ENCODE data around the gene PCNX2.

Gene PCNX2

DNA sequence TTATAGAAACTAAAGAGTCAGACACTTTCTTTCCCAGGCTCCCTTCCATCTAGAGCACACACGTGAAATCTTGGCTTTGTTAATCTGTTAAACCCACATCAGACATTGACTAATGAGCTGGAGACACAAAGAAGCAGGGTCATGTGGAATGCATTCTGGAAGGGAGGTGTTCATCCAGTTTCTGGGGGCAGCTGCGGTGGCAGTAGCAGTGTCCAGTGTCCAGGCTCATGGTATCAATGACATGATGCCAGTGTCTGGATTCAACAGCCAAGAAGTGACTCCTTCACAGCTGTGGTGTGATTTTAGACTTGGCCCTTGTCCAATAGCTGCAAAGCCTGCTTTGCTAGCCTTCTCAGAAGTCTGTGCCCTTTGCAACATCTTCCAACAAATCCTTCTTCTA lies 249.9 kb downstream of the PCNX2 start:
- no peak for DNase-seq

GRCh38 chr1:233042834-233043233 lies 252.7 kb downstream of the PCNX2 start:
- DNase-seq = no peak

GRCh38 chr1:233040494-233040893 lies 255.0 kb downstream of the PCNX2 start:
- no peak for DNase-seq

GRCh38 chr1:233038581-233038980 lies 256.9 kb downstream of the PCNX2 start:
- no peak for DNase-seq

GRCh38 chr1:233037843-233038242 lies 257.7 kb downstream of the PCNX2 start:
- no peak for DNase-seq

DNA sequence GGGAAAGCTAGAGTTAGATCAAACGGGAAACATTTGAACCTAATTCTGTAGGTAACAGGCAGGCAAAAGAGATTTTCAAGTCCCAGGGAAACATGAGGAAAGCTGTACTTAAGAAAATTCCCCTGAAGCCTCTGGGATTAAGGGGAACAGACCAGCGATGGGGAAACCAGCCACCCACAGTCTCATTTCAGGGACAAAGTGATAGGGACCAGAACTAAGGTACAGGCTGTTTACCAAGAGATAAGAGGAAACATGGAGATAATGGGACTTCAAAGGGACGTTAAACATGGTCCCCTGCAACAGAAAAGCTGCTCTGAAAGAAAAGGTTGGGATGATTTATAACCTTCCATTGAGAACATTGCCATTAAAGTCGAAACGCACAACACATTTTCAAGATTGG lies 260.7 kb downstream of the PCNX2 start:
- DNase-seq = no peak

DNA sequence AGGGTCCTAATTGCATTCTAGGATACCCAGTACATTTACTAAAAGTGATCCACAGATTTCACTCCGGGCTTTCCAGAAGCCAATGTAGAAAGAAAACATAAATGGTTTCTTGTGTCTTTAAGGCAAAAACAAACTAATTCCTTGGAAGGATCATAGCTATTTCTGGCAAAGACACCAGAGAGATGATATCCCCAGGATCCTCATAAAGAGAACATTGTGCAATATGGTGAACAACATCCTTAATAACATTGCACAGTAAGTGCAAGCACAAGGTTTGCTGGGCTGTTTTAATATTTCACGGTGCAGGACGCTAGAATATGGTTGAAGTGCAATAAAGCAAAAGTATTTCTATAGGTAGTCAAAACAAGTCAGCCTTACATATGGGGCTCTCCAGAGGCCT lies 262.2 kb downstream of the PCNX2 start:
- no peak for DNase-seq

DNA sequence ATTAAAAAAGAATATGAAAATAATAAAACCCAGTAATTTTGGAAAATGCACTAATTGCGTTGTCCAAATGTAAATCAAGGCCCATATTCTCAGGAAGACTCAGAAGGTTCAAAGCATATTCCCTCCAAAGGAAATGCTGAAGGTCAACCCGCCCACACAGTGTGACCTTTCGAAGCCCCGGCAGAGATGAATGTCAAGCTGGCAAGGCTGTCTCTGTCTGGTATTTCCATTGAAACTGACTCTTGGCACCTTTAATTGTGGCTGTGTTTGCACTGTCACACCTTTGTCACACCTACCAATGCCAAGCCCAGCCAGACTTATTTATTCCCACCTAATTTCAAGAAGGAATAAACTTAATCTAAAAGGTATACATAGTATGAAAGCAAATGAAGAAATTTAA lies 262.6 kb downstream of the PCNX2 start:
- DNase-seq = no peak

GRCh38 chr1:233031521-233031920 lies 264.0 kb downstream of the PCNX2 start:
- no peak for DNase-seq

- DNase-seq = no peak
Observed at GRCh38 chr1:233027046-233027445, 268.5 kb downstream of the PCNX2 start.

- no peak for DNase-seq
Observed at GRCh38 chr1:233025567-233025966, 270.0 kb downstream of the PCNX2 start.

DNA sequence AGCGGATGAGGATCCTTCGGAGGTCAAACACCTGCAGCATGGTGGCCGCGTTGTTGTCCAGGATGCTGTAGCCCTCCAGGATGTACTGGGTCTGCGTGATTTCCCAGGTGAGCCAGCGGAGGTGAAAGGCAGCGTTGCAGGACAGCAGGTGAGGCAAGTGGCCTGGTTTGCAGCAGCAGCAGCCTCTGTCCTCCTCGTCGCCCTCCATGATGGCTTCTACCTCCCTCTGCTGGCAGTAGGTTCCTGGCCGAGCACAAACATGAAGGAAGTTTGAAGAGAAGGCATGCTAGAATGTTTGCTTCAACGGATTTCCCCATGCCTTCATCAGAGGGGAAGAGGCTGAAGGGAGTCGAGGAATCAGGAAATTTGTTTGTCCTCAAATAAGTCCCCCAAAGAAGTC lies 270.4 kb downstream of the PCNX2 start:
- DNase-seq = no peak

DNA sequence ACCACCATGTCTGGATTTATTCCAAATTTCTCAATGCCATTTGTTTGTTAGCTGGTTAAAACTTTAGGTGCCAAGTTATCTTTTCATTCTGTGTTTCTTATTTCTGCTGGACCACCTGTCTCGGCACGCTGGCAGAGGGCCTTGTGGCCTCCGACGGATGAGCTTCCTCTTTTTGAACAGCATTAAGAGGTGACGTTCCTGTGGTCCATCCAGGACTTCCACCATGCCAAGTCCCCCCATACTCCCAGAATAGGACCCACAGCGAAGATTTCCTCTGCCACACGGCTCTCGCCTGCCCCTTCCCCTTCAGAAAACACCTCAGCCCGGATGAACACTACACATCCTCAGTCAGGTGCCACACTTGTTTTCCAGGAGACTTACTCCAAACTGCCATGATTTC lies 271.3 kb downstream of the PCNX2 start:
- DNase-seq = no peak

DNA sequence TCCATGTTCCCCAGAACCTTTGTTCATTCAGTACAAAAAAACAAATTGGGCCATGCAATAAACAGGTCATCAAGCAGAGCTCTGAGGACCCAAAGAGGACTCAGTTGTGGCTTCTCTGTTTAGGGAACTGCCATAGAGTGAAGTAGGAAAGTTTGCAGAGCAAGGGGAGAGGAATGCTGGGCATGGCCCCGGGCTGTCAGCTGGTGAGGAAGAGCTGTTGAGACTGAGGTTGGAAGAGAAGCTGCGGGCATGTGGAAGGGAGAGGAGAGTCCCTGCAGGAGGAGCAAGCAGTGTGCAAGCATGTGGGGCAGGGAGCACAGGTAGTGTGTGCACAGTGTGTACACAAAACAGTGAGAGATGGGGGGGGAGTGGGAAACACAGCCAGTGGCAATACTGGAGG lies 273.3 kb downstream of the PCNX2 start:
- no peak for DNase-seq

DNA sequence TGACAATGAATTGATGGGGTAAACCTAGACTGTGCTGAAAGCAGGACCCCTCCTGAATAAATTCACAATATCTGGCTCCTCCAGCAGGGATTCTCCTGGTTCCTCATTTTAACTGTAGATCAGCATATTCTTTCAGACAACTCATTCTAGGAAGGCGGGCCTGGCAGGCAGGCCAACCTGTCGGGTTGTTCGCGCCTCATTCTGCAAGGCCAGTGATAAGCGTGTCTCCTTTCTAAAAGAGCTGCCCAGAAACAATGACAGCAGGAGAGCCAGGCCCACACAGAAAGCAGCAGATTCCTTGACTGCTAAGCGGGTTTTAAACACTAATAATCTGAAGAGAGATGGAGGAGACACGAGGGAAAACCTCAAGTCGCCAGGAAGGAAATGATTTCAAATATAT lies 275.1 kb downstream of the PCNX2 start:
- DNase-seq = no peak

- DNase-seq = no peak
Observed at GRCh38 chr1:233019778-233020325, 275.7 kb downstream of the PCNX2 start.

DNA sequence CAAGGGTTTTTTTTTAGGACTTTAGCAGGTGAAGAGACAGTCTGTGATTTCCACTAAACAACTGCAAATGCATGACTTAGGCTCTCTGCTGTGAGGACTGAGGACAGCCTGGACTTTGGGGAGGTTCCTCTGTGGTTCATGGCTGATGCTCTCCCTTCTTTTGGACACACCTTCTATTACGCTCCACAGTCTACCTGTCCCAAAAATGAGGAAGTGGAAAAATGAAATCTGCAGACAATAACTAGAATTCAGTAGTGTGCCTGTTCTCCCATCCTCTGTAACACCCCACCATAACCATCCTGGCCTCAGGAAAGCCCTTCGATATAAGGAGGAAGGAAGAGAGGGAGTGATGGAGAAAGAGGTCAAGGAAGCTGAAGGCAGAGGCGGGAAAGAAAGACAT lies 276.4 kb downstream of the PCNX2 start:
- no peak for DNase-seq

- no peak for DNase-seq
Observed at GRCh38 chr1:233016798-233017197, 278.7 kb downstream of the PCNX2 start.

- no peak for DNase-seq
Observed at GRCh38 chr1:233015965-233016364, 279.6 kb downstream of the PCNX2 start.

- DNase-seq = no peak
Observed at GRCh38 chr1:233012021-233012420, 283.5 kb downstream of the PCNX2 start.

DNA sequence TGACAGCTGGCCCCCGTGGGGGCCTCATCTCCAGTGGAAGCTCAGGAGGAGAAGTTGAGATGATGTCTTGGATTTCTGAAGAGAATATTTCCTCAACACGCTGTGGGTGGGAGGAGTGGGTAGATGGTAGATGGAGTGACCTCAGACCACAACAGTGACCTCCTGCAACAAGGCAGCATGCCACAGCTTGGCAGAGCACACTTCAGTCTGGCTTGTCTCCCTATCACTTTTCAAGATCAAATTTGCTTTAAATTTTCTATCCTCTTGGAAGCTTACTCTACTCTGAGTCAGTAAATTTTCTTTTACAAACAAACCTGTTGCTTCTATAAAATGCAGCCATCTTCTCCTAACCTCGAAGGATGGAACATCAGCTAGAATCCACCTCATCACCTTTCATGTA lies 285.4 kb downstream of the PCNX2 start:
- no peak for DNase-seq

DNA sequence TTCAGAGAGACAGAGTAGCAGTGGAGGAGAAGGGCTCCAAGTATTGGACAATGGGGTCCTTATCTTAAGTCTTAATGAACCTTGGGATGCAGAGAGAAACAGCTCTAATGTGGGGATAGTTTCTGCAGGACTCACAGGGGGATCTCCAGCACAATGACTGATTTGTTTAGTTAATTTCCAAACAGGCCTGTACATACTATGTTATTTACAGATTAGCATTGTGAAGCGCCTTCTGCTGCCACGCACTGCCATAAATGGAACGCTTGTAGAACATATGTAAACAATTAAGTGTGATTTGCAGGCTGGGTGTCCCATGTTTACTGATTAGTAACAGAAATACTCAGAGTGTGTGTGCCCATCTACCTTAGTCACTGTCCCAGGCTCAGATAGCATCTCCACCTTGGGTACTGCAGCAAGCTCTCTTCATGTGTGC lies 289.0 kb downstream of the PCNX2 start:
- no peak for DNase-seq

DNA sequence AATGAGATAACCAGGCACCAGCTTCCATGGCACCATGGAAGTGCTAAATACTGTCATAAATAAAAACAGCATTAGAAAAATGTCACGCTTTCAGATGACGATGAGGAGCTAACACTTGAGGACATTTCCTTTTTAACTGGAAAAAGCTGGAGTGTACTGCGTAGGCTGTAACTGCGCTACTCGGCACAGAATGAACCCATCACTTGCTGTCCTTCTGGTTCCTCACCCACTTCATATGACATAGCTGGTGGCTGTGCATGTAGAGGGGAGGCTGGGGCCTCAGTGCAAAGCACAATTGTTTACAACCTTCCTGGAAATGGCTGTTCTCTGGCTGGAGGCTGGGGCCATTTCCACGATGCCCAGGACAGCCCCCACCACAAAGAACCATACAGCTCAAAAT lies 289.4 kb downstream of the PCNX2 start:
- DNase-seq = no peak

DNA sequence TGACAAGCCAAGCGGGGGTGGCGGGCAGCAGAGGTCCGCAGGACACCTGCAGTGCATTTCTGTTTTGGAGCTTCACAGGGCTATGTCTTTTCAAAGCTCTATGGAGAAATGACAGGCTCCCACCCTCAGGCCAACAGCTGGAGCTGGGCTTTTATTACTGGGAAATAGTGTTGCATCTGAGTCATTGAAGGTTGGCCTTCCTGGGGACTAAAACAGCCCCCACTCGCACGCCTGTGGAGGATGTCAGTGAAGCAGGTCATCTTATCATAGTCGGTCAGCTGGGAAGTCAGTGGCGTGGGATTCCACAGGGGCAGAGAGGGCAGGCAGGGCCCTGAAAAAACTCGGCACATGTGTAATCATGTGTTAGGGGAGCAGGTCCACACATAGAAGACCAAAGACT lies 289.8 kb downstream of the PCNX2 start:
- no peak for DNase-seq

DNA sequence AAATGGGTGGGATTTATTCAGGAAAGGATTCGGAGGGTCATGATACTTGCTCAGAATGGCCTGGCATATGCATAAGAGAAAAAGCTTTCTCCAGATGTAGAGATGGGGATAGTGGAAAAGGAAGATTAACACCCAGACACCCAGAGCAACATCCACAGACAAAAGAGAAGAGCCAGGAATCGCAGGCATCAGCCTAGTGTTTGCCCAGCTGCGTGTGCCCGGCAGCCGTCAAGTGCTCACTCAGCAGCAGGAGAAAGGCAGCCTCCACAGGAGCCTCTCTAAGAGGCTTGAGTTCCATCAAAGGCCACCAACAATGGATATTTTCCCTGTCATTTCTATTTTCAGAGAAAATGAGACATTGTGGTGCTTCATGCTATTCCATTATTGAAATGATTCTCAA lies 290.4 kb downstream of the PCNX2 start:
- no peak for DNase-seq

GRCh38 chr1:233004451-233004850 lies 291.1 kb downstream of the PCNX2 start:
- DNase-seq = no peak
